ENCODE results near the gene GABPB1.

Gene GABPB1

GRCh38 chr15:50280271-50280670 lies 74.7 kb downstream of the GABPB1 start:
- DNase-seq (ENCODE audit: extremely low read depth in 1 of 2, low read depth in 1 of 2) = no peak

- DNase-seq (ENCODE audit: extremely low read depth in 1 of 2, low read depth in 1 of 2) = no peak
Observed at GRCh38 chr15:50278496-50278895, 76.5 kb downstream of the GABPB1 start.

GRCh38 chr15:50277370-50277769 lies 77.6 kb downstream of the GABPB1 start:
- no peak for DNase-seq (ENCODE audit: extremely low read depth in 1 of 2, low read depth in 1 of 2)

- no peak for DNase-seq (ENCODE audit: extremely low read depth in 1 of 2, low read depth in 1 of 2)
Observed at GRCh38 chr15:50275908-50276307, 79.1 kb downstream of the GABPB1 start.

GRCh38 chr15:50275091-50275490 lies 79.9 kb downstream of the GABPB1 start:
- no peak for DNase-seq (ENCODE audit: extremely low read depth in 1 of 2, low read depth in 1 of 2)

GRCh38 chr15:50267577-50267976 lies 87.4 kb downstream of the GABPB1 start:
- DNase-seq (ENCODE audit: extremely low read depth in 1 of 2, low read depth in 1 of 2) = no peak

GRCh38 chr15:50265620-50266019 lies 89.4 kb downstream of the GABPB1 start, which contains the start of gene HDC:
Gene HDC, minus strand, starts transcription at chr15:50265726. Its CDS starts 103 bp downstream, at chr15:50265623.
- no peak for DNase-seq (ENCODE audit: extremely low read depth in 1 of 2, low read depth in 1 of 2)

- DNase-seq (ENCODE audit: extremely low read depth in 1 of 2, low read depth in 1 of 2) = no peak
Observed at GRCh38 chr15:50262533-50262932, 92.5 kb downstream of the GABPB1 start.

- no peak for DNase-seq (ENCODE audit: extremely low read depth in 1 of 2, low read depth in 1 of 2)
Observed at GRCh38 chr15:50261981-50262380, 93.0 kb downstream of the GABPB1 start.

- DNase-seq (ENCODE audit: extremely low read depth in 1 of 2, low read depth in 1 of 2) = no peak
Observed at GRCh38 chr15:50260969-50261496, 94.0 kb downstream of the GABPB1 start.

- DNase-seq (ENCODE audit: extremely low read depth in 1 of 2, low read depth in 1 of 2) = no peak
Observed at GRCh38 chr15:50259276-50259675, 95.7 kb downstream of the GABPB1 start.

GRCh38 chr15:50257924-50258323 lies 97.1 kb downstream of the GABPB1 start:
- no peak for DNase-seq (ENCODE audit: extremely low read depth in 1 of 2, low read depth in 1 of 2)

- DNase-seq (ENCODE audit: extremely low read depth in 1 of 2, low read depth in 1 of 2) = no peak
Observed at GRCh38 chr15:50257332-50257731, 97.7 kb downstream of the GABPB1 start.

GRCh38 chr15:50256188-50257041 lies 98.6 kb downstream of the GABPB1 start:
- DNase-seq (ENCODE audit: extremely low read depth in 1 of 2, low read depth in 1 of 2) = no peak

GRCh38 chr15:50252556-50252955 lies 102.4 kb downstream of the GABPB1 start:
- DNase-seq (ENCODE audit: extremely low read depth in 1 of 2, low read depth in 1 of 2) = no peak

- DNase-seq (ENCODE audit: extremely low read depth in 1 of 2, low read depth in 1 of 2) = no peak
Observed at GRCh38 chr15:50251638-50252182, 103.3 kb downstream of the GABPB1 start.

- no peak for DNase-seq (ENCODE audit: extremely low read depth in 1 of 2, low read depth in 1 of 2)
Observed at GRCh38 chr15:50250760-50251394, 104.1 kb downstream of the GABPB1 start.

GRCh38 chr15:50249704-50250103 lies 105.3 kb downstream of the GABPB1 start:
- DNase-seq (ENCODE audit: extremely low read depth in 1 of 2, low read depth in 1 of 2) = no peak

- no peak for DNase-seq (ENCODE audit: extremely low read depth in 1 of 2, low read depth in 1 of 2)
Observed at GRCh38 chr15:50248994-50249582, 105.9 kb downstream of the GABPB1 start.

- peak in 1 of 2 donors; percentile 19 for DNase-seq (ENCODE audit: extremely low read depth in 1 of 2, low read depth in 1 of 2)
Observed at GRCh38 chr15:50247819-50248655, 107.0 kb downstream of the GABPB1 start.

Data from activated CD8-positive, alpha-beta memory T cell treated with anti-CD3 and anti-CD28 coated beads for 1 hour (primary cell).